HepG2 (cell line): Measurements from ENCODE around the gene KCNQ1OT1. TPM values are rescaled to one million over a fixed set of nuclear protein-coding genes. Genes with fewer than 3 reads are reported as not detected.

Experiments
- BORCS8-MEF2B ChIP-seq: sonication (generic); formaldehyde crosslinking; IDR thresholded peaks from 2 replicates; pipeline ENCODE4 v1.8.0; 2022; ENCODE audit warnings: mild to moderate bottlenecking, missing genetic modification reagents
- DPF2 ChIP-seq: sonication (generic); formaldehyde crosslinking; IDR thresholded peaks from 2 replicates; pipeline ENCODE4 v1.4.0; 2020; ENCODE audit warnings: mild to moderate bottlenecking, low read depth, missing genetic modification reagents, borderline replicate concordance
- GATAD2A ChIP-seq: IDR thresholded peaks from 2 replicates; pipeline ENCODE4 v1.6.1; 2016
- KMT2B ChIP-seq: IDR thresholded peaks from 2 replicates; pipeline ENCODE4 v1.6.1; 2016; ENCODE audit warnings: missing genetic modification reagents, missing compliant biosample characterization
- MXI1 ChIP-seq: IDR thresholded peaks from 3 replicates; pipeline ENCODE4 v1.6.1; 2012; ENCODE audit warnings: low read depth, low read length, inconsistent platforms, borderline replicate concordance
- MZF1 ChIP-seq: sonication (generic); formaldehyde crosslinking; IDR thresholded peaks from 2 replicates; pipeline ENCODE4 v1.8.1; 2023; ENCODE audit warnings: mild to moderate bottlenecking, missing genetic modification reagents, borderline replicate concordance
- PTBP1 ChIP-seq: fragments of 200-400 bp; formaldehyde crosslinking; IDR thresholded peaks from 2 replicates; pipeline ENCODE4 v1.6.1; 2018; ENCODE audit warnings: low read length, low read depth; ENCODE audit not compliant: poor library complexity, severe bottlenecking
- STAG1 ChIP-seq: sonication (generic); formaldehyde crosslinking; IDR thresholded peaks from 2 replicates; pipeline ENCODE4 v1.4.0; 2020; ENCODE audit warnings: missing genetic modification reagents
- YY1 ChIP-seq: IDR thresholded peaks from 2 replicates; pipeline ENCODE4 v1.6.1; 2011; ENCODE audit warnings: low read length, low read depth, moderate library complexity, mild to moderate bottlenecking; ENCODE audit not compliant: insufficient read depth, insufficient replicate concordance
- ZC3H13 ChIP-seq: sonication (generic); formaldehyde crosslinking; IDR thresholded peaks from 2 replicates; pipeline ENCODE4 v1.8.1; 2023; ENCODE audit warnings: mild to moderate bottlenecking, missing genetic modification reagents, moderate library complexity
- ZFAT ChIP-seq: sonication (generic); formaldehyde crosslinking; conservative IDR thresholded peaks from 2 replicates; pipeline ENCODE4 v1.8.1; 2023; ENCODE audit warnings: missing genetic modification reagents, inconsistent platforms
- ZNF17 ChIP-seq: sonication (generic); formaldehyde crosslinking; IDR thresholded peaks from 2 replicates; pipeline ENCODE4 v1.5.0; 2020; ENCODE audit warnings: mild to moderate bottlenecking, missing genetic modification reagents
- ZNF652 ChIP-seq: IDR thresholded peaks from 2 replicates; pipeline ENCODE4 v1.6.1; 2016; ENCODE audit warnings: low read depth, borderline replicate concordance
- polyA plus RNA-seq, 8 experiments: library from polyadenylated mRNA; depleted of rRNA in 3 of 8; stranded (reverse) in 7 of 8; unstranded in 1 of 8; fragments of >200 nt; fragmentation: Illumina TruSeq in 4 of 8; extraction: Trizol in 4 of 8; gene quantifications; 2 replicates each; pipeline versions ENCODE4 v1.2.1 to v1.2.3, GENCODE V29; 2011 to 2016; ENCODE audit warnings: low read depth in 4 of 8, missing spikeins in 1 of 8, mixed read lengths in 1 of 8; ENCODE audit not compliant: insufficient read depth in 1 of 8
- total RNA-seq, 5 experiments: library from RNA; depleted of rRNA; stranded (reverse); fragments of >200 nt; fragmentation: Illumina TruSeq; extraction: Trizol; gene quantifications; 2 replicates each; pipeline ENCODE4 v1.2.3, GENCODE V29; 2016; ENCODE audit warnings: low read depth in 1 of 5
- TF ChIP-seq, protein P1 (sequence below): sonication (generic); formaldehyde crosslinking; IDR thresholded peaks from 2 replicates; pipeline ENCODE4 v1.8.0; 2022; ENCODE audit warnings: mild to moderate bottlenecking, missing genetic modification reagents, moderate library complexity
- TF ChIP-seq, protein P2 (sequence below): sonication (generic); formaldehyde crosslinking; IDR thresholded peaks from one replicate; pipeline ENCODE4 v1.5.1; 2020; ENCODE audit warnings: mild to moderate bottlenecking, missing genetic modification reagents; ENCODE audit errors: not compliant biosample characterization
- TF ChIP-seq, protein P3 (sequence below): sonication (generic); formaldehyde crosslinking; IDR thresholded peaks from 2 replicates; pipeline ENCODE4 v1.5.1; 2020; ENCODE audit warnings: missing genetic modification reagents, mild to moderate bottlenecking, borderline replicate concordance
- TF ChIP-seq, protein P4 (sequence below): sonication (generic); formaldehyde crosslinking; IDR thresholded peaks from 2 replicates; pipeline ENCODE4 v1.8.1; 2023; ENCODE audit warnings: mild to moderate bottlenecking, missing genetic modification reagents, borderline replicate concordance

The KCNQ1OT1 gene
- total and polyA plus RNA-seq, 2 of the 13 experiments (the other 11 are each of a cell fraction or from before 2014, with no cell fraction given): 1.3 to 18.9 TPM

DNA sequence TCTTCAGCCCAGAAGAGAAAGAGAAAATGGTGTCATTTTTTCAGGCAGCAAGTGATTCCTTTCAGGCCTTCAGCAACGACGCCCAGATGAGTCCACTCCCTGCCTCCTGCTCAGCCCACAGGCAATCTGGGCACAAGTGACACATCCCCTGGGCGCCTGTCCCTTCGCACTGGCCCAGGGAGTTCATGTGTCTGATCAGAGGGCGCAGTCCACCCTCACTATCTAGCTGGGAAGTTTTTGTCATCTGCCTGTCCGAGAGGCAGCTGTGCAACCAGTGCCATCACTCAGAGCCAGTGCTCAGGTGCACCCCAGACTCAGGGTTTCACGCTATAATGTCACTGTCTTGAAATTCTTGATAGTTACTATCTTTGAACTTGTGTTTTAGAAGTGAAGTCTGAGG, 1.4 kb upstream of the KCNQ1OT1 start (continued):
- TF ChIP-seq YY1 (peak; percentile 20), GATAD2A (0 out of 2 replicates have a peak, but pooled peaks have one; percentile 7), ZC3H13 (CRISPR knock-in tag) (no peak), KMT2B (no peak), STAG1 (peak; percentile 16; the same call in 1 of the 2 replicates), PTBP1 (no peak), BORCS8-MEF2B (CRISPR knock-in tag) (no peak), MXI1 (no peak), ZNF652 (CRISPR knock-in tag) (no peak), DPF2 (no peak), MZF1 (CRISPR knock-in tag) (no peak), ZFAT (CRISPR knock-in tag) (no peak), ZNF17 (no peak)
- TF ChIP-seq, protein P1, sequence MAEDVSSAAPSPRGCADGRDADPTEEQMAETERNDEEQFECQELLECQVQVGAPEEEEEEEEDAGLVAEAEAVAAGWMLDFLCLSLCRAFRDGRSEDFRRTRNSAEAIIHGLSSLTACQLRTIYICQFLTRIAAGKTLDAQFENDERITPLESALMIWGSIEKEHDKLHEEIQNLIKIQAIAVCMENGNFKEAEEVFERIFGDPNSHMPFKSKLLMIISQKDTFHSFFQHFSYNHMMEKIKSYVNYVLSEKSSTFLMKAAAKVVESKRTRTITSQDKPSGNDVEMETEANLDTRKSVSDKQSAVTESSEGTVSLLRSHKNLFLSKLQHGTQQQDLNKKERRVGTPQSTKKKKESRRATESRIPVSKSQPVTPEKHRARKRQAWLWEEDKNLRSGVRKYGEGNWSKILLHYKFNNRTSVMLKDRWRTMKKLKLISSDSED (CRISPR knock-in tag): no peak
- TF ChIP-seq, protein P2, sequence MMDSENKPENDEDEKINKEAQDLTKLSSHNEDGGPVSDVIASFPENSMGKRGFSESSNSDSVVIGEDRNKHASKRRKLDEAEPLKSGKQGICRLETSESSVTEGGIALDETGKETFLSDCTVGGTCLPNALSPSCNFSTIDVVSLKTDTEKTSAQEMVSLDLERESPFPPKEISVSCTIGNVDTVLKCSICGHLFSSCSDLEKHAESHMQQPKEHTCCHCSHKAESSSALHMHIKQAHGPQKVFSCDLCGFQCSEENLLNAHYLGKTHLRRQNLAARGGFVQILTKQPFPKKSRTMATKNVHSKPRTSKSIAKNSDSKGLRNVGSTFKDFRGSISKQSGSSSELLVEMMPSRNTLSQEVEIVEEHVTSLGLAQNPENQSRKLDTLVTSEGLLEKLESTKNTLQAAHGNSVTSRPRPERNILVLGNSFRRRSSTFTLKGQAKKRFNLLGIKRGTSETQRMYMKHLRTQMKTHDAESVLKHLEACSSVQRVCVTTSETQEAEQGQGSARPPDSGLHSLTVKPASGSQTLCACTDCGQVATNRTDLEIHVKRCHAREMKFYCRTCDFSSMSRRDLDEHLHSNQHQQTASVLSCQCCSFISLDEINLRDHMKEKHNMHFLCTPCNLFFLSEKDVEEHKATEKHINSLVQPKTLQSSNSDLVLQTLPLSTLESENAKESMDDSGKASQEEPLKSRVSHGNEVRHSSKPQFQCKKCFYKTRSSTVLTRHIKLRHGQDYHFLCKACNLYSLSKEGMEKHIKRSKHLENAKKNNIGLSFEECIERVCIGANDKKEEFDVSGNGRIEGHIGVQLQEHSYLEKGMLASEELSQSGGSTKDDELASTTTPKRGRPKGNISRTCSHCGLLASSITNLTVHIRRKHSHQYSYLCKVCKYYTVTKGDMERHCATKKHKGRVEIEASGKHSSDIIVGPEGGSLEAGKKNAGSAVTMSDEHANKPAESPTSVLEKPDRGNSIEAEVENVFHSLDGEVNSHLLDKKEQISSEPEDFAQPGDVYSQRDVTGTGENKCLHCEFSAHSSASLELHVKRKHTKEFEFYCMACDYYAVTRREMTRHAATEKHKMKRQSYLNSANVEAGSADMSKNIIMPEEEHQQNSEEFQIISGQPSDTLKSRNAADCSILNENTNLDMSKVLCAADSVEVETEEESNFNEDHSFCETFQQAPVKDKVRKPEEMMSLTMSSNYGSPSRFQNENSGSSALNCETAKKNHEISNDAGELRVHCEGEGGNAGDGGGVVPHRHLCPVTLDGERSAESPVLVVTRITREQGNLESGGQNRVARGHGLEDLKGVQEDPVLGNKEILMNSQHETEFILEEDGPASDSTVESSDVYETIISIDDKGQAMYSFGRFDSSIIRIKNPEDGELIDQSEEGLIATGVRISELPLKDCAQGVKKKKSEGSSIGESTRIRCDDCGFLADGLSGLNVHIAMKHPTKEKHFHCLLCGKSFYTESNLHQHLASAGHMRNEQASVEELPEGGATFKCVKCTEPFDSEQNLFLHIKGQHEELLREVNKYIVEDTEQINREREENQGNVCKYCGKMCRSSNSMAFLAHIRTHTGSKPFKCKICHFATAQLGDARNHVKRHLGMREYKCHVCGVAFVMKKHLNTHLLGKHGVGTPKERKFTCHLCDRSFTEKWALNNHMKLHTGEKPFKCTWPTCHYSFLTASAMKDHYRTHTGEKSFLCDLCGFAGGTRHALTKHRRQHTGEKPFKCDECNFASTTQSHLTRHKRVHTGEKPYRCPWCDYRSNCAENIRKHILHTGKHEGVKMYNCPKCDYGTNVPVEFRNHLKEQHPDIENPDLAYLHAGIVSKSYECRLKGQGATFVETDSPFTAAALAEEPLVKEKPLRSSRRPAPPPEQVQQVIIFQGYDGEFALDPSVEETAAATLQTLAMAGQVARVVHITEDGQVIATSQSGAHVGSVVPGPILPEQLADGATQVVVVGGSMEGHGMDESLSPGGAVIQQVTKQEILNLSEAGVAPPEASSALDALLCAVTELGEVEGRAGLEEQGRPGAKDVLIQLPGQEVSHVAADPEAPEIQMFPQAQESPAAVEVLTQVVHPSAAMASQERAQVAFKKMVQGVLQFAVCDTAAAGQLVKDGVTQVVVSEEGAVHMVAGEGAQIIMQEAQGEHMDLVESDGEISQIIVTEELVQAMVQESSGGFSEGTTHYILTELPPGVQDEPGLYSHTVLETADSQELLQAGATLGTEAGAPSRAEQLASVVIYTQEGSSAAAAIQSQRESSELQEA (CRISPR knock-in tag): no peak
- TF ChIP-seq, protein P3, sequence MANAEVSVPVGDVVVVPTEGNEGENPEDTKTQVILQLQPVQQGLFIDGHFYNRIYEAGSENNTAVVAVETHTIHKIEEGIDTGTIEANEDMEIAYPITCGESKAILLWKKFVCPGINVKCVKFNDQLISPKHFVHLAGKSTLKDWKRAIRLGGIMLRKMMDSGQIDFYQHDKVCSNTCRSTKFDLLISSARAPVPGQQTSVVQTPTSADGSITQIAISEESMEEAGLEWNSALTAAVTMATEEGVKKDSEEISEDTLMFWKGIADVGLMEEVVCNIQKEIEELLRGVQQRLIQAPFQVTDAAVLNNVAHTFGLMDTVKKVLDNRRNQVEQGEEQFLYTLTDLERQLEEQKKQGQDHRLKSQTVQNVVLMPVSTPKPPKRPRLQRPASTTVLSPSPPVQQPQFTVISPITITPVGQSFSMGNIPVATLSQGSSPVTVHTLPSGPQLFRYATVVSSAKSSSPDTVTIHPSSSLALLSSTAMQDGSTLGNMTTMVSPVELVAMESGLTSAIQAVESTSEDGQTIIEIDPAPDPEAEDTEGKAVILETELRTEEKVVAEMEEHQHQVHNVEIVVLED (CRISPR knock-in tag): no peak
- TF ChIP-seq, protein P4, sequence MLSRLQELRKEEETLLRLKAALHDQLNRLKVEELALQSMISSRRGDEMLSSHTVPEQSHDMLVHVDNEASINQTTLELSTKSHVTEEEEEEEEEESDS: no peak
